ENCODE measurements around the gene SETBP1. TPM values are rescaled to one million over a fixed set of nuclear protein-coding genes. Genes with fewer than 3 reads are reported as not detected.

Gene SETBP1
- total and polyA plus RNA-seq, 9 of the 15 experiments (the other 6 are each of a cell fraction or from before 2014, with no cell fraction given) = under 0.01 to 0.13 (median 0.04) TPM

DNA sequence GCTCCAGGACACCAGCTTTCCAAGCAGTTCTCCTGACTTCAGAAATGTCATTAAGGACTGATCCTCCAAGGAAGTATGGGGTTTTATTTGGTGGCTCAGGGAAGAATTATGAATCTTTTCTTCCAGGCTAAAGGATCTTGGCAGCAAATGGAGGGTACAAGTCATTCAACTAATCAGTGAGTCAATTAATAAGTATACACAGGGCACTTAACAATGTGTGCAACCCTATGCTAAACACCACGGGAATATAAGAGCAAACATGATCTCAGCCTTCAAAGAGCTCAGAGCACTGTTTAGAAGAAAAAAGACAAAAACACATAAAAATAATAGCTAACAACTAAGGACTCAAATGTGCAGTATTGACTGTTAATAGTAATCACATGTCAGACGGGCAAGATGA, 234.5 kb downstream of the SETBP1 start:
- ChIA-PET CTCF (ENCODE audit: low intra/inter-chr PET ratio) (no interaction called here), POLR2A (no interaction called here)
- ATAC-seq (no peak), DNase-seq (ENCODE audit: extremely low read depth in 1 of 4, low spot score in 3 of 4) (no peak), FAIRE-seq (no peak)
- Histone ChIP-seq H3K9me3 (replicated peaks; ENCODE audit: control insufficient read depth, insufficient read depth, low read depth, low read length) (no peaks in the 10 kb centered on the region), H4K20me1 (replicated peaks; ENCODE audit: control insufficient read depth, insufficient read depth, low read length) (no peaks in the 10 kb centered on the region), H3K36me3 (ENCODE audit: control insufficient read depth, insufficient read depth, low read length) (no peaks in the 10 kb centered on the region), H3K9ac (ENCODE audit: insufficient read depth in 1 of 2, low read depth in 2 of 2, low read length in 2 of 2) (no peak overlapping the region), H3K9me1 (ENCODE audit: control insufficient read depth, insufficient read depth, low read length) (no peaks in the 10 kb centered on the region), H2AFZ (ENCODE audit: low read depth, low read length) (no peak overlapping the region), H3K79me2 (ENCODE audit: control insufficient read depth, insufficient read depth, low read length) (no peaks in the 10 kb centered on the region), H3K27me3 (ENCODE audit: control insufficient read depth in 2 of 2, insufficient read depth in 2 of 2, low read length in 2 of 2) (no peaks in the 10 kb centered on the region), H3K4me1 (replicated peaks in 1 of 2; ENCODE audit: control insufficient read depth in 2 of 2, insufficient read depth in 2 of 2, low read length in 2 of 2) (no peaks in the 10 kb centered on the region), H3K4me3 (no peak overlapping the region), H3K27ac (ENCODE audit: extremely low read depth, low read depth, low read length) (no peak overlapping the region), H3K4me2 (ENCODE audit: insufficient read depth, low read length) (no peak overlapping the region)
- in situ Hi-C loops (cut with MboI) = no loop called here
- BruUV-seq (replicated peaks) = no TSS peak
- intact Hi-C loops (cut with micrococcal nuclease) = no loop called here
- 5% methylated on average over 2 of the region's 2 CpGs for WGBS (ENCODE audit: insufficient coverage, low coverage, missing lambda C conversion rate)
- TF ChIP-seq MEIS2 (IDR thresholded peaks at IDR 0.05; ENCODE audit: partially characterized antibody) = no peak
- TF ChIP-seq ZNF318 (IDR thresholded peaks at IDR 0.05; ENCODE audit: borderline replicate concordance in 1 of 2, low read depth in 1 of 2) = no peak
- TF ChIP-seq ILK (tag; IDR thresholded peaks at IDR 0.05; ENCODE audit: borderline replicate concordance, low read depth) = no peak
- TF ChIP-seq MCM3 (IDR thresholded peaks at IDR 0.05) = no peak
- TF ChIP-seq POLR2B (IDR thresholded peaks at IDR 0.05; ENCODE audit: low read depth, partially characterized antibody) = no peak
- no peak for TF ChIP-seq PHB (CRISPR knock-in tag; IDR thresholded peaks at IDR 0.05)
- TF ChIP-seq ATF3 (IDR thresholded peaks at IDR 0.05) = no peak
- no peak for TF ChIP-seq ATF3 (CRISPR knock-in tag; conservative IDR thresholded peaks at IDR 0.05)
- no peak for TF ChIP-seq RNF2 (IDR thresholded peaks at IDR 0.05)
- TF ChIP-seq NCOR1 (IDR thresholded peaks at IDR 0.05) = no peak
- no peak for TF ChIP-seq RFX5 (IDR thresholded peaks at IDR 0.05; ENCODE audit: low read depth, low read length)
- TF ChIP-seq, protein P1, sequence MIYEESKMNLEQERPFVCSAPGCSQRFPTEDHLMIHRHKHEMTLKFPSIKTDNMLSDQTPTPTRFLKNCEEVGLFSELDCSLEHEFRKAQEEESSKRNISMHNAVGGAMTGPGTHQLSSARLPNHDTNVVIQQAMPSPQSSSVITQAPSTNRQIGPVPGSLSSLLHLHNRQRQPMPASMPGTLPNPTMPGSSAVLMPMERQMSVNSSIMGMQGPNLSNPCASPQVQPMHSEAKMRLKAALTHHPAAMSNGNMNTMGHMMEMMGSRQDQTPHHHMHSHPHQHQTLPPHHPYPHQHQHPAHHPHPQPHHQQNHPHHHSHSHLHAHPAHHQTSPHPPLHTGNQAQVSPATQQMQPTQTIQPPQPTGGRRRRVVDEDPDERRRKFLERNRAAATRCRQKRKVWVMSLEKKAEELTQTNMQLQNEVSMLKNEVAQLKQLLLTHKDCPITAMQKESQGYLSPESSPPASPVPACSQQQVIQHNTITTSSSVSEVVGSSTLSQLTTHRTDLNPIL (CRISPR knock-in tag; IDR thresholded peaks at IDR 0.05) = no peak
- TF ChIP-seq MEF2D (tag; conservative IDR thresholded peaks at IDR 0.05; ENCODE audit: low read depth) = no peak
- no peak for TF ChIP-seq SP1 (CRISPR knock-in tag; IDR thresholded peaks at IDR 0.05)
- no peak for TF ChIP-seq ZC3H8 (IDR thresholded peaks at IDR 0.05)
